Natural killer cell treated with Interleukin-12 subunit alpha and Interleukin-12 subunit beta and Interleukin-15 and Interleukin-18, amount 100 ng/mL, for 72 hours (primary cell): ENCODE results near the gene RTN4RL1. TPM values are rescaled to one million over a fixed set of nuclear protein-coding genes. Genes with fewer than 3 reads are reported as not detected.
"Not testable (repeated sequence)": the region's sequence is repeated elsewhere in the genome, so short reads cannot be mapped to it uniquely, and the experiment has no call there.

Experiments
- ATAC-seq, 2 donors: fragments of 150-1000 bp; cut with Tn5 transposase in 1 of 2; sonication (Bioruptor Pico), chemical (Tn5 transposase) in 1 of 2; 2 replicates each; pipeline ENCODE4 v1.10.0; 2021
- DNase-seq: peaks from one replicate; pipeline ENCODE4 v3.0.0; 2022; ENCODE audit warnings: low spot score
- H3K27ac Mint-ChIP-seq, 2 donors: 1 replicate in 1 of 2; 2 replicates in 1 of 2; pipeline ENCODE4 v1.8.0; 2022; ENCODE audit warnings: mixed read lengths in 2 of 2, mild to moderate bottlenecking in 1 of 2, moderate library complexity in 1 of 2
- H3K27me3 Mint-ChIP-seq, 2 donors: 1 replicate in 1 of 2; 2 replicates in 1 of 2; pipeline ENCODE4 v1.8.0; 2022; ENCODE audit warnings: mixed read lengths in 2 of 2
- H3K36me3 Mint-ChIP-seq: one replicate; pipeline ENCODE4 v1.8.0; 2022; ENCODE audit warnings: mixed read lengths
- H3K4me1 Mint-ChIP-seq, 2 donors: 1 replicate in 1 of 2; 2 replicates in 1 of 2; pipeline ENCODE4 v1.8.0; 2022; ENCODE audit warnings: low read depth in 2 of 2, mixed read lengths in 2 of 2, mild to moderate bottlenecking in 1 of 2
- H3K4me3 Mint-ChIP-seq: one replicate; pipeline ENCODE4 v1.8.0; 2022; ENCODE audit warnings: mixed read lengths
- H3K9me3 Mint-ChIP-seq: 2 replicates; pipeline ENCODE4 v1.8.0; 2022; ENCODE audit warnings: mixed read lengths
- total RNA-seq, 2 donors: library from RNA; stranded (reverse); gene quantifications; one replicate each; pipeline ENCODE4 v1.2.3, GENCODE V29; 2022

The RTN4RL1 gene
- total RNA-seq, 2 donors from 2014 or later = not detected

DNA sequence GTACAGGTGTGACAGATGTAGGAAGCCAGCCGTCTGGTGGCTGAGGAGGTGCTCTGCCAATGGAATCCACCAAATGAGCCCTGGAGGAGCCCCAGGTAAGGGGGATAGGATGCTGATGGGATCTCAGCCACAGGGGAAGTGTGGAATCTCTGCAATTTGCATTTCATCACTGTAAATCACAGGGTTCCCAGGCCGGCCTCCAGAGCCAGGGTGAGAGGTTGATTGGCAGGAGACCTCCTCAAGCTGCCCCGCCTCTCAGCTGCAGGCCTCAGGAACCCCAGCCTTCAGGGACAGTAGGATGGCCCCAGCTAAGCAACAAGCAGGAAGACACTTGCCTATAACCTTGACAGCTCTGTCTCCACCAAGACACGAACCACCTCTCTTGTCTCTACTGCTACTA is 39.4 kb downstream of the RTN4RL1 start:
- ATAC-seq (no peak), DNase-seq (no peak)
- H3K4me1 Mint-ChIP-seq = no peaks in the 10 kb centered on the region
- no peaks in the 10 kb centered on the region for H3K36me3 Mint-ChIP-seq
- H3K27ac Mint-ChIP-seq = no peak overlapping the region
- H3K27me3 Mint-ChIP-seq = peaks cover 6 to 11% of the 10 kb centered on the region in 2 donors
- no peak overlapping the region for H3K4me3 Mint-ChIP-seq
- H3K9me3 Mint-ChIP-seq = no peaks in the 10 kb centered on the region

DNA sequence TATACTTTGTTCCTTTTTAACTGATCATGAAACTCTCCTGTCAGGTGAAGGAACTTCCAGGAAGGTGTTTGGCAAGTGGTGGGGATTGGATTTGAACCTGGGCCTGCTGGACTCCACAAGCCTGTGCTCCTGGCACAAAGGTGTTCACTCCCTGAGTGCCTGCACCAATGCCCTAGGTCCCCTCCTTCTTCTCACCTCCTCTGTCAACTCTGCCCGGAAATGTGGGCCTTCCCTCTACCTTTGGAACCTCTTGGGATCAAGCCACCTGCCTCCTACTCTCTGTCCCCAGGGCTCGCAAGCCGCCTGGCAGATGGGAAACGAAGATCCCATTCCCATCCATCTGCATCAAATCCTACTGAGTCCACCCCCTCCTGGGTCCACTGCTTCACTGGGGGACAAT is 40.0 kb downstream of the RTN4RL1 start:
- no peak for ATAC-seq
- no peak for DNase-seq
- Mint-ChIP-seq H3K9me3 (no peaks in the 10 kb centered on the region), H3K36me3 (no peaks in the 10 kb centered on the region), H3K4me3 (no peak overlapping the region), H3K4me1 (no peaks in the 10 kb centered on the region), H3K27ac (no peak overlapping the region), H3K27me3 (peaks cover 5 to 11% of the 10 kb centered on the region in 2 donors)

DNA sequence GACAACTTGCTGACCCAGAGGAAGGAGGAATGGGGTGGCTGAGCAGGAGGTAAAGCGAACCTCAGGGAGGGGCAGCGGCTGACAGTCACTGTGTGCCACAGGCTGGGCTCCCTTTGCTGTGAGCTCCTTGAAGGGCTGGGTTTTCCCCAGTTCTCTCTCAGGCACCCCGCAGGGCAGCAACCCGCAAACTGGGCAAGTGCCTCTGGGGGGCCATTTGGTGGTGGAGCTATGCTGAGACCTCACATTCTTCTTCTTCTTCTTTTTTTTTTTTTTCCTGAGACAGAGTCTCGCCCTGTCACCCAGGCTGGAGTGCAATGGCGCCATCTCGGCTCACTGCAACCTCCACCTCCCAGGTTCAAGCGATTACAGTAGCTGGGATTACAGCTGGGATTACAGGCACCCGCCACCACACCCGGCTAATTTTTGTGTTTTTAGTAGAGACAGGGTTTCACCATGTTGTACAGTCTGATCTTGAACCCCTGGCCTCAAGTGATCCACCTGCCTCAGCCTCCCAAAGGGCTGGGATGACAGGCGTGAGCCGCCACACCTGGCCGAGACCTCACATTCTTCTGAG is 42.3 kb downstream of the RTN4RL1 start:
- H3K27me3 Mint-ChIP-seq, H3K27ac Mint-ChIP-seq, H3K4me3 Mint-ChIP-seq, H3K9me3 Mint-ChIP-seq, H3K4me1 Mint-ChIP-seq, DNase-seq, H3K36me3 Mint-ChIP-seq: not testable (repeated sequence)
- peak in 1 of 2 donors; percentile 13 for ATAC-seq

DNA sequence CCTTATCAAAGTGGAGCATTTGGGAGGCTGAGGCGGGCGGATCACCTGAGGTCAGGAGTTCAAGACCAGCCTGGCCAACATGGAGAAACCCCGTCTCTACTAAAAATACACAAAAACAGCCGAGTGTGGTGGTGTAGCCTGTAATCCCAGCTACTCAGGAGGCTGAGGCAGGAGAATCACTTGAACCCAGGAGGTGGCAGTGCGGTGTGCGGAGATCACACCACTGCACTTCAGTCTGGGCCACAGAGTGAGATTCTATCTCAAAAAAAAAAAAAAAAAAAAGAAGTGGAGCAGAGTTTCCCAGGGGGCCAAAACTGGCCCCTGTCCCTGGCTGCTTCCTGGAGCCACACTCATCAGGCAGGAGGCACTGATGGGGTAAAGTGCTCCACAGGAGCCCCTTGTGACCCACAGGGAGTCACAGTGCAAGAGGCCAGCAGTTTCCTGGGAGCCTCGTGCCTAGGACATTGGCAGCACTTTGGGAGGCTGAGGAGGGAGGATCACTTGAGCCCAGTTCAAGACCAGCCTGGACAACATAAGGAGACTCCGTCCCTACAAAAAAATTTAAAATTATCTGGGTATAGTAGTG is 44.4 kb downstream of the RTN4RL1 start:
- no peak overlapping the region for H3K27ac Mint-ChIP-seq
- H3K9me3 Mint-ChIP-seq = no peaks in the 10 kb centered on the region
- ATAC-seq (no peak), DNase-seq (no peak)
- H3K4me3 Mint-ChIP-seq = no peak overlapping the region
- no peaks in the 10 kb centered on the region for H3K36me3 Mint-ChIP-seq
- H3K27me3 Mint-ChIP-seq = peaks cover 0 to 9% of the 10 kb centered on the region in 2 donors
- H3K4me1 Mint-ChIP-seq = peaks cover 5% of the 10 kb centered on the region in 2 donors

DNA sequence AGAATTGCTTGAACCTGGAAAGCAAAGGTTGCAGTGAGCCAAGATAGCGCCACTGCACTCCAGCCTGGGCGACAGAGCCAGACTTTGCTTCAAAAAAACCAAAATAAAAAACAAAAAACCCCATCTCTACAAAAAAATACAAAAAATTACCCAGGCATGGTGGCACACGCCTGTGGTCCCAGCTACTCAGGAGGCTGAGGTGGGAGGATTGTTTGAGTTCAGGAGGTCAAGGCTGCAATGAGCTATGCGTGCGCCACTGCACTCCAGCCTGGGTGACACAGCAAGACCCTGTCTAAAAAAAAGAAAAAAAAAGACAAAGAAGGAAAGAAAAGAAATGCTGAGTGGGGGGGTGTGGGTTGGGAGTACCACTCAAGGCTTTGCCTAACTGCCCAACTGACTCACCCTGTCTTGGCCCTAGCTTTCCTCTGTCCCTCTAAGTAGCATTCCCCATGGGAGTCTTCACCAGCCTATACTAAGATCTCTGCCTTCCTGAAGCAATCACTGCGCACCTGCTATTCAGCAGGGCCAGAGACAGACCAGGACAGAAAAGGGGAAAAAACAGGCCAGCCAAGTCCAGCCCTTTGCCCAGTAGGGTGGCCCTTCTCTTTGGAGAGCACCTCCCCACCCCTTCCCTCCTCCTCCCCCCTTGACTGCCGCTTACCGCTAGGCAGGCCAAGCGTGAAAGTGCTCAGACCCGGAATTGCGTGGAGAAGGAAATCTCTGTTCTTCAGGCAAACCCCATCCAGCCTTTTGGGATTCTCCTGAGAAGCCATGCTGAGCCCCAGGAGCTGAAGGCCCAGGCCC is 45.8 kb downstream of the RTN4RL1 start:
- Mint-ChIP-seq H3K9me3 (no peaks in the 10 kb centered on the region), H3K27me3 (peaks cover 3 to 14% of the 10 kb centered on the region in 2 donors), H3K36me3 (no peaks in the 10 kb centered on the region), H3K27ac (no peak overlapping the region), H3K4me1 (peaks cover 9 to 10% of the 10 kb centered on the region in 2 donors), H3K4me3 (no peak overlapping the region)
- DNase-seq (no peak), ATAC-seq (no peak)

DNA sequence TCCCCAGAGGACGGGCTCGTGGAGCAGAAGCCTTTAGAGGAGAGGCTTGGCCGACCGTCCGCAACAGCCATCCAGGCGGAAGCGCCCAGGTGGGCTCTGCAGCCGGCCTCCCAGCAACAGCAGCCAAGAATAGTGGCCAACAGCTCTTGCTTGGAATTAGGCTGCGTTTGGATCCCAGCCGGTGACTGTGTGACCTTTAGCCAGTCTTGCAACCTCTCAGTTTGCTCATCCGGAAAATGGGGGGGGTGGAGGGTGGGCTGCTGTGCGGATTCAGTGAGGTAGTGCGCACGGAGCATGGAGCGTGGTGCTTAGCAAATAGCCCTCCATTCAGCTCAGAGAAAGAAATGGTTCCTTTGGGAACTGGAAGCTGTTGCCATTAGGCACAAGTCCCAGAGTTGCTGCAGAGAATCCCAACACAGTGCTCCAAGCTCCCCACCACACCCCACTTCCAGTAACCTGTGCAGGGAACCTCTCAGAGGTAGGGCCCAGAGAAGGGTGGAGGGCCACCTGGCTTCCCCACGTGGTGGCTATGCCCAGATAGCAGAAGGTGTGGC is 46.7 kb downstream of the RTN4RL1 start:
- H3K27ac Mint-ChIP-seq = no peak overlapping the region
- no peak for DNase-seq
- H3K4me3 Mint-ChIP-seq = no peak overlapping the region
- H3K9me3 Mint-ChIP-seq = no peaks in the 10 kb centered on the region
- ATAC-seq = no peak
- H3K27me3 Mint-ChIP-seq = peaks cover 7 to 18% of the 10 kb centered on the region in 2 donors
- no peaks in the 10 kb centered on the region for H3K36me3 Mint-ChIP-seq
- peaks cover 9 to 10% of the 10 kb centered on the region in 2 donors for H3K4me1 Mint-ChIP-seq

DNA sequence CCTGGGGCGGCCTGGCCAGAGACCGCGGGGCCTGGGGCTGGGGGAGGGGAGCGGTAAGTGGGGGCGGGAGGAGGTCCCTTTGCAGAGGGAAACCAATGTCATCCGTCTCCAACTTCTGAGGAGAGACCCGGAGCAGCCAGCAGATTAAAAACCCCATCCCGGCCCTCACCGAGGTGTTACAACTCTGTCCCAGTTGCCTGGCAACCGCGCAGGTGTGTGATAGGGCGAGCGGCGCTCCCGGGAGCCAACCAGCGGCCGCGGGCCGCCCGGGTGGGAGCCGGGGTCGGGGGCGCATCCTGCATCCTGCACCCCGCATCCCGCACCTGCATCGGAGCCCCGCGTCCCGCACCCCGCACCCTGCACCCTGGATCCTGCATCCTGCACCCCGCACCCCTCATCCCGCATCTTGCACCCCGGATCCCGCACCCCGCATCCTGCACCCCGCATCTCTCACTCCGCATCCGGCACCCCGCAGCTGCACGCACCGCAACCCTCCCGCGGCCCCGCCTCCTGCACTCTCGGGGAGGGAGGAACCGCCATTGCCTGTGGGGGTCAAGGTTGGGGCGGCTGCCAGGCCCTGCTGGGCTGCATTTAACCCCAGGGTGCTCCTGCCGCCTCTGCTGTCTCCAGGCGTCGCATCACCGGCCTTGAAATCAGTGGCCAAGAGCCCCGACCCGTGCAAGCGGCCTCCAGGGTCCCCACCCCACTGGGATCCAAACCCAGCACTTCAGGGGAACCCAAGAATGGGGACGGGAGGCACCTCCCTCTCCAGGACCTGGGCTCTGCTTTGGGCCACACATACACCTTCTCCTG is 47.3 kb downstream of the RTN4RL1 start:
- H3K9me3 Mint-ChIP-seq = no peaks in the 10 kb centered on the region
- H3K27ac Mint-ChIP-seq = no peak overlapping the region
- H3K27me3 Mint-ChIP-seq = peaks cover 7 to 18% of the 10 kb centered on the region in 2 donors
- no peak overlapping the region for H3K4me3 Mint-ChIP-seq
- H3K36me3 Mint-ChIP-seq = no peaks in the 10 kb centered on the region
- H3K4me1 Mint-ChIP-seq = peaks cover 9 to 10% of the 10 kb centered on the region in 2 donors
- no peak for ATAC-seq
- no peak for DNase-seq

DNA sequence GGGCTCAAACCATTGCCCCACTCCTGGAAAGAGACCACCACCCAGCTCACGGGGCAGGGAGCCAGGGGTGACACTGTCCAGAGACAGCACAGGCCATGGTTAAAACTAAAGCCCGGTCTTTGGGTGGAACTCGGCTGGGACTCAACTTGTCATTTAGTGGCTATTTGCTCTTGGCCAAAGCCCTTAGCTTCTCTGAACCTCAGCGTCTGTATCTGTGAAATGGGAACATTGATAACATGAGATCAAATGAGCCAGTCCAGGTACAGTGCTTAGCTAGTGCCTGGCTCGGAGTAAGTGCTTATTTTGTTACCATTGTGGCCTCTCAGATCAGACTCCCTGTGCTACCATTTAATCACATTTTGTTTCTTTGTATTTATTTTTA is 48.5 kb downstream of the RTN4RL1 start:
- Mint-ChIP-seq H3K27me3 (peaks cover 7 to 22% of the 10 kb centered on the region in 2 donors), H3K9me3 (no peaks in the 10 kb centered on the region), H3K36me3 (no peaks in the 10 kb centered on the region), H3K27ac (no peak overlapping the region), H3K4me3 (no peak overlapping the region), H3K4me1 (peaks cover 9 to 14% of the 10 kb centered on the region in 2 donors)
- no peak for ATAC-seq
- no peak for DNase-seq

DNA sequence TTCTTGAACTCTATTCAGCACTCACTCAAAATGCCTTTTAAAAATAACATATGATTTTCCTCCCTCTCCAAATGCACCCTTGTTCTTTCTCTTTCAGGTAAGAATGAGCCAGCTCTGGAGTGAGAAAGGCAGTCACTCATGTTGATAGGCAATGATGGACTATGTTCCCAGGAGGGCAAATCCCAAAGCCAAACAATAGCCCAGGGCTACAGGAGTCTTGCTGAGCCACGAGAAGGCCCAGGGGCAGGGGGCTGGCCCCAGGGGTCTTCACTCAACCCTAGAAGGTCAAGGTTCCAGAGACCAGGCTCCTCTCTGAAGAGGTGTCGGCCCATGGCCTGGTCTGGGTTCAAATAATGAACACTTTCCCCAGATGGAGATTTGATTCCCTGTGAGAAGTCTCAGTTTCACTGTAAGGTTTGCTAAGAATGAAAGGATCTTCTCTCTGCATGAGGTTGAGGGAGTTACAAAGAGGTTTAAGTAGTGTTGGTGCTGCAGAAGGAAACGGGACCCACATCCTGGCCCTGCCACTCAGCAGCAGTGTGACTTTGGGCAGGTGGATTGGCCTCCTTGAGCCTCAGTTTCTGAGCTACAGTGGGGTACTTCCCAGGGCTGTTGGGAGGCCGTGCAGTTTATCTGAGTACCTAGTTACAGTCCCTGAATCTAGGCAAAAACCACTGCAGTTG is 49.0 kb downstream of the RTN4RL1 start:
- no peak overlapping the region for H3K4me3 Mint-ChIP-seq
- peak in 1 of 2 donors; percentile 68 for ATAC-seq

DNA sequence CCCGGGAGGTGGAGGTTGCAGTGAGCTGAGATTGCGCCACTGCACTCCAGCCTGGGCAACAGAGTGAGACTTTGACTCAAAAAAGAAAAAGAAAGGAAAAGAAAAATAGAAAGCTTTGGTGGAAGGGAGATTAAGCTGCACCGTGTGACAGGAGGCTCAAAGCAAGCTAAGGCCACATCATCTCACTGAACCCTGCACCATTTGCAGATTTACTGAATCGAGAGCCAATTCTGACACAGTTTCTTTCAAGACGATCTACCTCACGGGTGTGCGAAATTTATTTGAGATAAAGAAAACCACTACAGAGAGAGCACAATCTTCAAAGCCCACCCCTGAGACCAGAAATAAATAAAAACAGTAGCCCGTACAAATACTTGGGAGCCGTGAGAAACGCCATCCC is 49.6 kb downstream of the RTN4RL1 start:
- DNase-seq (no peak), ATAC-seq (no peak)
- no peaks in the 10 kb centered on the region for H3K9me3 Mint-ChIP-seq
- peaks cover 9 to 14% of the 10 kb centered on the region in 2 donors for H3K4me1 Mint-ChIP-seq
- H3K27me3 Mint-ChIP-seq = peaks cover 16 to 27% of the 10 kb centered on the region in 2 donors
- H3K36me3 Mint-ChIP-seq = no peaks in the 10 kb centered on the region
- no peak overlapping the region for H3K27ac Mint-ChIP-seq
- peak overlapping the region; percentile 37 for H3K4me3 Mint-ChIP-seq

More for the DNA sequence above, 49.0 kb downstream of the RTN4RL1 start:
- Mint-ChIP-seq H3K27ac (no peak overlapping the region), H3K36me3 (no peaks in the 10 kb centered on the region), H3K9me3 (no peaks in the 10 kb centered on the region), H3K27me3 (peaks cover 10 to 23% of the 10 kb centered on the region in 2 donors), H3K4me1 (peaks cover 9 to 14% of the 10 kb centered on the region in 2 donors)
- no peak for DNase-seq

DNA sequence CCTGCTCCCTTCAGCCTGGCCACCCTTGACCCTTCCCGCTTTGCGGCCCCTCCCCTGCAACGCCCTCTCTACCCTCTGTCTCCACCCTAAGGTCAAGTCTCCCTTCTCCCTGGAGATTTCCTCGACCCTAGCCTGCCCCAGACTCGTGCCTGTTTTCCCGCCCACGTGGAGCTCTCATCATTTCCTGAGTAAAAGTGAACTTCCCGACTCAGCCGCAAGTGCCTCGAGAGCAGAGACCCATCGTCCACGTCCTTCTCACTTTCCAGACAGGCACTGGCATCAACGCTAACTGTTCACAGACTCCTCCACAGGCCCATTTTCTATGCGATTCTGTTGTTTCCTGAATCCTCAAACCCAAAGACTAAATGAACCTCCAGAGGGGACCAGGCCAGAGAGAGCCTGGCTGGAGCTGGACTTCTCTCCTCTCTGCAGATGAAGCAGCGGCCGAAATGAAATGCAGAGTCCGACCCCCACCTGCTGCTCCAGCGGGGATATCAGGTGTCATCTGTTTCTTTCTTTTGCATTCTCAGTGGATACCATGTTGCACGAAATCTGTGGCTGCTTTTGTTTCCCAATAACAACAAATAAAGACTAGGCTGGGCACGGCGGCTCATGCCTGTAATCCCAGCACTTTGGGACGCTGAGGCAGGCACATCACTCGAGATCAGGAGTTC is 52.5 kb downstream of the RTN4RL1 start:
- Mint-ChIP-seq H3K36me3 (no peaks in the 10 kb centered on the region), H3K4me1 (peaks cover 9 to 20% of the 10 kb centered on the region in 2 donors), H3K27ac (no peak overlapping the region), H3K4me3 (no peak overlapping the region), H3K27me3 (peaks cover 27 to 36% of the 10 kb centered on the region in 2 donors), H3K9me3 (no peaks in the 10 kb centered on the region)
- ATAC-seq = no peak
- DNase-seq = no peak

DNA sequence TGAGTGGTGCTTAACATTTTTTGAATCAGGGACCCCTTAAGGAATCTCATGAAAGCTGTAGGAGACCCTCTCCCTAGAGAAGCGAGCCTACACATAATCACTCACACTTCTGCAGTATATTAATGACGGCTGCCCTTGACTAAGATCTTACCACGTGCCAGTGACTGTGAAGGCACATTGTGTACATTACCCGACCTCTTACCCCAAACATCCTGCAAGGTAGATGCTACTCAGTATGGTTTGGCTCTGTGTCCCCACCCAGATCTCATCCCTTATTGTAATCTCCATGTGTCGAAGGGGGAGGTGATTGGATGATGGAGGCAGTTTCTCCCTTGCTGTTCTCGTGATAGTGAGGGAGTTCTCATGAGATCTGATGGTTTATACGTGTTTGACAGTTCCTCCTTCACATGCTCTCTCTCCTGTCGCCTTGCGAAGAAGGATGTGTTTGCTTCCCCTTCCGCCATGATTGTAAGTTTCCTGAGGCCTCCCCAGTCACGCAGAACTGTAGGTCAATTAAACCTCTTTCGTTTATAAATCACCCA is 54.2 kb downstream of the RTN4RL1 start:
- no peak overlapping the region for H3K27ac Mint-ChIP-seq
- peaks cover 34 to 38% of the 10 kb centered on the region in 2 donors for H3K27me3 Mint-ChIP-seq
- no peaks in the 10 kb centered on the region for H3K9me3 Mint-ChIP-seq
- H3K4me1 Mint-ChIP-seq = peaks cover 6 to 21% of the 10 kb centered on the region in 2 donors
- DNase-seq = no peak
- no peaks in the 10 kb centered on the region for H3K36me3 Mint-ChIP-seq
- no peak overlapping the region for H3K4me3 Mint-ChIP-seq
- ATAC-seq = no peak
